Mesenchymal stem cell (in vitro differentiated cells and primary cell): ENCODE results near the gene WWOX.

Experiments
- DNase-seq: peaks from one replicate; pipeline ENCODE4 v3.0.0-alpha.2; 2013
- H2AFZ ChIP-seq: one replicate; pipeline ENCODE4 v1.6.1; 2013; ENCODE audit warnings: low read depth, mild to moderate bottlenecking, control low read depth, inconsistent platforms, low read length, moderate library complexity
- H2AK5ac ChIP-seq: 2 replicates; pipeline ENCODE4 v1.6.1; 2013; ENCODE audit warnings: low read length, moderate library complexity, mild to moderate bottlenecking, inconsistent platforms; ENCODE audit not compliant: severe bottlenecking
- H2BK120ac ChIP-seq: one replicate; pipeline ENCODE4 v1.6.1; 2013; ENCODE audit warnings: low read depth, mild to moderate bottlenecking, inconsistent platforms, low read length, moderate library complexity
- H2BK12ac ChIP-seq, 2 experiments: one replicate each; pipeline ENCODE4 v1.6.1; 2013; ENCODE audit warnings: inconsistent platforms in 2 of 2, low read length in 2 of 2, mild to moderate bottlenecking in 2 of 2, moderate library complexity in 2 of 2, control low read depth in 1 of 2
- H2BK15ac ChIP-seq: one replicate; pipeline ENCODE4 v1.6.1; 2013; ENCODE audit warnings: mild to moderate bottlenecking, low read depth, inconsistent platforms; ENCODE audit not compliant: poor library complexity, severe bottlenecking
- H2BK5ac ChIP-seq: 2 replicates; pipeline ENCODE4 v1.6.1; 2013; ENCODE audit warnings: low read depth, mild to moderate bottlenecking, low read length, control low read depth, inconsistent platforms; ENCODE audit not compliant: poor library complexity, severe bottlenecking
- H3K14ac ChIP-seq, 2 experiments: one replicate each; pipeline ENCODE4 v1.6.1; 2013; ENCODE audit warnings: inconsistent platforms in 2 of 2, low read length in 2 of 2, control low read depth in 1 of 2, mild to moderate bottlenecking in 1 of 2, moderate library complexity in 1 of 2
- H3K18ac ChIP-seq, 2 experiments: one replicate each; pipeline ENCODE4 v1.6.1; 2013; ENCODE audit warnings: inconsistent platforms in 2 of 2, low read length in 2 of 2, control low read depth in 1 of 2, low read depth in 1 of 2, mild to moderate bottlenecking in 1 of 2
- H3K23ac ChIP-seq, 2 experiments: one replicate each; pipeline ENCODE4 v1.6.1; 2013; ENCODE audit warnings: inconsistent platforms in 2 of 2, low read length in 2 of 2, mild to moderate bottlenecking in 2 of 2, moderate library complexity in 2 of 2, control low read depth in 1 of 2
- H3K27ac ChIP-seq: 2 replicates; pipeline ENCODE4 v1.5.1; 2013; ENCODE audit warnings: mild to moderate bottlenecking, moderate library complexity, low read length, control low read depth, inconsistent platforms; ENCODE audit not compliant: poor library complexity, severe bottlenecking
- H3K27me3 ChIP-seq, 2 experiments: 2 replicates each; pipeline versions ENCODE4 v1.6.1 to v1.7.0; 2013; ENCODE audit warnings: low read length in 2 of 2, mild to moderate bottlenecking in 2 of 2, moderate library complexity in 2 of 2, control low read depth in 1 of 2, inconsistent platforms in 1 of 2; ENCODE audit not compliant: control insufficient read depth in 1 of 2, insufficient read depth in 1 of 2
- H3K36me3 ChIP-seq, 2 experiments: 2 replicates each; pipeline versions ENCODE4 v1.6.1 to v1.7.0; 2013; ENCODE audit warnings: low read length in 2 of 2, control low read depth in 1 of 2, inconsistent platforms in 1 of 2, low read depth in 1 of 2, mild to moderate bottlenecking in 1 of 2; ENCODE audit not compliant: insufficient read depth in 2 of 2, control insufficient read depth in 1 of 2
- H3K4ac ChIP-seq, 2 experiments: one replicate each; pipeline ENCODE4 v1.6.1; 2013; ENCODE audit warnings: inconsistent platforms in 2 of 2, low read length in 2 of 2, mild to moderate bottlenecking in 2 of 2, moderate library complexity in 2 of 2, control low read depth in 1 of 2, low read depth in 1 of 2
- H3K4me1 ChIP-seq: 2 replicates; pipeline ENCODE4 v1.6.1; 2013; ENCODE audit warnings: low read depth, low read length, control low read depth; ENCODE audit not compliant: control insufficient read depth, insufficient read depth
- H3K4me2 ChIP-seq: 2 replicates; pipeline ENCODE4 v1.6.1; 2013; ENCODE audit warnings: low read length, mild to moderate bottlenecking, inconsistent platforms; ENCODE audit not compliant: poor library complexity, severe bottlenecking
- H3K4me3 ChIP-seq, 2 experiments: 2 replicates each; pipeline versions ENCODE4 v1.5.1 to v1.7.0; 2013; ENCODE audit warnings: low read length in 2 of 2, mild to moderate bottlenecking in 2 of 2, control low read depth in 1 of 2, low read depth in 1 of 2; ENCODE audit not compliant: insufficient read depth in 1 of 2
- H3K79me1 ChIP-seq: replicated peaks from 2 replicates; pipeline ENCODE4 v1.6.1; 2013; ENCODE audit warnings: mild to moderate bottlenecking, control low read depth, low read length, inconsistent platforms; ENCODE audit not compliant: poor library complexity, severe bottlenecking
- H3K9ac ChIP-seq: 2 replicates; pipeline ENCODE4 v1.7.0; 2013; ENCODE audit warnings: mild to moderate bottlenecking, low read length, moderate library complexity
- H3K9me3 ChIP-seq: 2 replicates; pipeline ENCODE4 v1.7.0; 2013; ENCODE audit warnings: mild to moderate bottlenecking, low read length; ENCODE audit not compliant: control insufficient read depth
- H4K8ac ChIP-seq: one replicate; pipeline ENCODE4 v1.6.1; 2013; ENCODE audit warnings: inconsistent platforms, mild to moderate bottlenecking, low read length, moderate library complexity
- H4K91ac ChIP-seq: one replicate; pipeline ENCODE4 v1.6.1; 2013; ENCODE audit warnings: mild to moderate bottlenecking, low read length, inconsistent platforms
- WGBS: methylation state at CpG from one replicate; pipeline ENCODE4 v1.1.7; 2013; ENCODE audit warnings: mixed read lengths; 5-methylcytosine and 5-hydroxymethylcytosine counted together

The WWOX gene

GRCh38 chr16:78183437-78184237, 84.2 kb downstream of the WWOX start:
- H3K18ac ChIP-seq = peak overlapping the region; percentile 63 to 97

GRCh38 chr16:78184238-78185183, 85.1 kb downstream of the WWOX start:
- Histone ChIP-seq H3K18ac (peak overlapping the region; percentile 91 to 92), H3K27me3 (no peaks in the 10 kb centered on the region), H3K4me1 (peaks cover 10% of the 10 kb centered on the region), H2BK12ac (peak overlapping the region; percentile 66 to 88), H3K4ac (peak overlapping the region; percentile 69 to 87), H2AFZ (peak overlapping the region; percentile 3), H3K9ac (peak overlapping the region; percentile 62), H3K23ac (no peak overlapping the region), H2AK5ac (no peak overlapping the region), H4K91ac (peak overlapping the region; percentile 96), H2BK5ac (no peak overlapping the region), H3K9me3 (no peaks in the 10 kb centered on the region), H3K4me2 (peak overlapping the region; percentile 59), H4K8ac (peak overlapping the region; percentile 83), H3K27ac (peak overlapping the region; percentile 75), H2BK15ac (peak overlapping the region; percentile 56), H3K79me1 (peaks cover 4% of the 10 kb centered on the region), H3K36me3 (no peaks in the 10 kb centered on the region), H2BK120ac (peak overlapping the region; percentile 19), H3K14ac (peak overlapping the region in 1 of 2 experiments; percentile 50), H3K4me3 (peak overlapping the region in 1 of 2 experiments; percentile 43)
- WGBS = 33% methylated on average over 5 of the region's 13 CpGs
- DNase-seq = peak; percentile 88

More at GRCh38 chr16:78183437-78184237, 84.2 kb downstream of the WWOX start:
- no peak overlapping the region for H2BK5ac ChIP-seq
- peak overlapping the region; percentile 34 for H3K27ac ChIP-seq
- no peaks in the 10 kb centered on the region for H3K36me3 ChIP-seq
- peak overlapping the region; percentile 59 for H3K4me2 ChIP-seq
- peak overlapping the region in 1 of 2 experiments; percentile 43 for H3K4me3 ChIP-seq
- H3K14ac ChIP-seq = no peak overlapping the region
- peak overlapping the region; percentile 42 for H2BK120ac ChIP-seq
- H4K8ac ChIP-seq = peak overlapping the region; percentile 75
- 86% methylated on average over 13 of the region's 15 CpGs for WGBS
- H2AK5ac ChIP-seq = peak overlapping the region; percentile 54
- H3K79me1 ChIP-seq = no peaks in the 10 kb centered on the region
- H2AFZ ChIP-seq = no peak overlapping the region
- H4K91ac ChIP-seq = peak overlapping the region; percentile 77
- peak overlapping the region; percentile 62 for H3K9ac ChIP-seq
- H2BK15ac ChIP-seq = peak overlapping the region; percentile 6
- H3K27me3 ChIP-seq = no peaks in the 10 kb centered on the region
- H3K23ac ChIP-seq = peak overlapping the region in 1 of 2 experiments; percentile 36
- peak overlapping the region; percentile 34 to 69 for H3K4ac ChIP-seq
- H3K9me3 ChIP-seq = no peaks in the 10 kb centered on the region
- peak overlapping the region; percentile 44 to 98 for H2BK12ac ChIP-seq
- peak; percentile 20 for DNase-seq
- H3K4me1 ChIP-seq = peaks cover 10% of the 10 kb centered on the region

GRCh38 chr16:78189121-78189520, 89.7 kb downstream of the WWOX start:
- Histone ChIP-seq H3K9ac (no peak overlapping the region), H2BK5ac (no peak overlapping the region), H2AFZ (no peak overlapping the region), H2BK15ac (no peak overlapping the region), H3K9me3 (no peaks in the 10 kb centered on the region), H2BK12ac (peak overlapping the region; percentile 11 to 15), H3K27me3 (no peaks in the 10 kb centered on the region), H3K14ac (no peak overlapping the region), H3K79me1 (peaks cover 7% of the 10 kb centered on the region), H3K27ac (no peak overlapping the region), H3K4me2 (no peak overlapping the region), H3K4me3 (no peak overlapping the region), H4K91ac (no peak overlapping the region), H3K36me3 (no peaks in the 10 kb centered on the region), H3K23ac (no peak overlapping the region), H2BK120ac (no peak overlapping the region), H3K4ac (peak overlapping the region in 1 of 2 experiments; percentile 36), H3K4me1 (peaks cover 5% of the 10 kb centered on the region), H3K18ac (no peak overlapping the region), H2AK5ac (no peak overlapping the region), H4K8ac (peak overlapping the region; percentile 59)
- no peak for DNase-seq
- WGBS = 97% methylated on average over 7 of the region's 7 CpGs
